Measurements from ENCODE around the gene KLHDC2.

GRCh38 chr14:49778421-49778820 lies 10.5 kb downstream of the KLHDC2 start:
- TF ChIP-seq CTCF (IDR thresholded peaks at IDR 0.05) (no peak), POLR2A (IDR thresholded peaks at IDR 0.05) (no peak)

All from esophagus squamous epithelium (tissue), 4 donors.